AG08395 (cell line): ENCODE results near the gene GLIS2.

Experiments
- DNase-seq: peaks from one replicate; pipeline ENCODE4 v3.0.0; 2012; ENCODE audit warnings: mixed read lengths, low spot score

GLIS2 gene

GRCh38 chr16:4352843-4353242 lies 37.0 kb downstream of the GLIS2 start:
- no peak for DNase-seq

GRCh38 chr16:4353675-4354074 lies 37.8 kb downstream of the GLIS2 start:
- DNase-seq, result no peak

- DNase-seq, result no peak
These were observed 38.9 kb downstream of the GLIS2 start for GRCh38 chr16:4354512-4355409.

- DNase-seq, result no peak
These were observed 41.0 kb downstream of the GLIS2 start for GRCh38 chr16:4356820-4357219.

- no peak for DNase-seq
These were observed 42.4 kb downstream of the GLIS2 start for GRCh38 chr16:4358236-4358635.

- DNase-seq, result peak; percentile 65
These were observed 43.1 kb downstream of the GLIS2 start for GRCh38 chr16:4358831-4359561.

GRCh38 chr16:4359914-4360313 lies 44.0 kb downstream of the GLIS2 start:
- no peak for DNase-seq

- DNase-seq, result no peak
These were observed 44.7 kb downstream of the GLIS2 start for GRCh38 chr16:4360538-4361021.

- no peak for DNase-seq
These were observed 45.4 kb downstream of the GLIS2 start for GRCh38 chr16:4361033-4361943.

GRCh38 chr16:4361944-4362311 lies 46.1 kb downstream of the GLIS2 start:
- no peak for DNase-seq

GRCh38 chr16:4362476-4363135 lies 46.7 kb downstream of the GLIS2 start:
- no peak for DNase-seq

- no peak for DNase-seq
These were observed 48.5 kb downstream of the GLIS2 start for GRCh38 chr16:4364196-4365013.

- DNase-seq, result no peak
These were observed 49.1 kb downstream of the GLIS2 start for GRCh38 chr16:4365014-4365406.

- no peak for DNase-seq
These were observed 49.7 kb downstream of the GLIS2 start for GRCh38 chr16:4365615-4366014.

GRCh38 chr16:4366016-4366415 lies 50.1 kb downstream of the GLIS2 start:
- DNase-seq, result no peak

- no peak for DNase-seq
These were observed 51.6 kb downstream of the GLIS2 start for GRCh38 chr16:4367393-4367856.

GRCh38 chr16:4369007-4369733 lies 53.3 kb downstream of the GLIS2 start:
- peak; percentile 62 for DNase-seq

GRCh38 chr16:4370151-4370550 lies 54.3 kb downstream of the GLIS2 start:
- no peak for DNase-seq

- peak; percentile 86 for DNase-seq
These were observed 54.9 kb downstream of the GLIS2 start for GRCh38 chr16:4370570-4371356.
